NCI-H345 (cell line): ENCODE results near the gene FBXO15.

Experiments
- DNase-seq: peaks from one replicate; lab custom pipeline; 2025; lab: John Stamatoyannopoulos, UW

Gene FBXO15

DNA sequence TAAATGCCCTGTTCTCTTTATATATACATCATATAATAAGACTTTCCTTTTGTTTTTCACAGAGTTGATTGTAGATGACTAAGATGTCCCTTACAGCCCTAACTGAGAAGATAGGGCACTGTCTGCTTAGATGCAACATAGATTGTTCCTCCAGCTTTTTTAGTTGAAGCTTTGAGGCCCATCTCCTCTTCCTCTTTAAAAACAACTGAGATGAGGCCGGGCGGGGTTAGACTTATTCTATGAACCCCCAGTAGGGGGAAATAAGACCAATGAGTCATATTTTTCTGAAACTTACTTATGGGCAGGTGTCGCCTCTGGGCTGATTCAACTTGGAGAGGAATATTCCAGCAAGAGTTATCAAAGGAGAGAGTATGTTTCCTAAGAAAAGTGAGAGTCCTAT is 84.6 kb downstream of the FBXO15 start:
- DNase-seq: no peak

GRCh38 chr18:74062037-74062436 is 85.6 kb downstream of the FBXO15 start:
- no peak for DNase-seq

GRCh38 chr18:74060579-74060978 is 87.1 kb downstream of the FBXO15 start:
- no peak for DNase-seq

DNA sequence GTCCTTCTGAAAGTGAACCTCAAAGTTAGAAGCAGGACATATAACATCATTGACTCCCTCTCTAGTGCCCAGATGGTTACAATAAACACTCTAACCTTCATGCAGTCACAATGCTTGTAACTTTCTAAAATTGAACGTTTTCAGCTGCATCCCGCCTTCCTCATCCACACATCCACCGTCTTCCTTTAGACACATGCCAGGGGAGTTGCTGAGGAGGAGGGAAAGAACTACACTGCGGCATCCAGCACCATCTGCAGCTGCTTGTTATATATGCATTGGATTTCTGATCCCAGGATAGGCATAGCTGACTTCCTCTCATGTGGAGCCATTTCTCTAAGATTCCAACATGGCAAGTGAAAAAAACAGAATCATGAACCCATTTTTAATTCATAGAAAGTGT is 96.8 kb downstream of the FBXO15 start:
- no peak for DNase-seq

DNA sequence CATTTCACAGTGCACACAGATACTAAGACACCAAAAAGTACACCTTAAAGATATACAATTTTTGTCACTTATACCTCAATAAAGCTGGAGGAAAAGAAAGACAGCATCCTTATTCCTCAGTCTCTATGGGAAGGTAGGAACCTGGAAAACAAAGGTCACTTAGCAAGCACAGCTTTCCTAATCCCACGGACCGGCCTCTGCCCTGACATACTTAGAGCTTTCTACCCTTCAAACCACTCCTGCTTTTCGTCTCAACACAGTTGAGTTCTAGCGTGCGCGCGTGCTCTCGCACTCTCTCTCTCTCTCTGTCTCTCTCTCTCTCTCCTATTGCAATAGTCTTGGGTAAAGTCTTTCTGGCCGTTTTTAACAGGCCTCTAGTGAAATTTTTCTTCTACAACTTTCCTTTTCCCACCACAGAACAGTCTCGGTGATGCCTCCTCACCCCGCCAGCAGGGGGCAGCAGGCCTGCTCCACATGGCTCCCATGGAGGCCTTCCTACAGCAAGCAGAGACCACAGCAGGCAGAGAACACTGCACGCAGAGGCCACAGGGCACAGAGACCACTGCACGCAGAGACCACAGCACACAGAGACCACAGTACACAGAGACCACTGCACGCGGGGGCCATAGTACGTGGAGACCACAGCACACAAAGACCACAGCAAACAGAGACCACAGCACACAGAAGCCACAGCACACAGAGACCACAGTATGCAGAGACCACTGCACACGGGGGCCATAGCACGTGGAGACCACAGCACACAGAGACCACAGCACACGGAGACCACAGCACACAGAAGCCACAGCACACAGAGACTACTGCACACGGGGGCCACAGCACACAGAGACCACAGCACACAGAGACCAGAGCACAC is 106.9 kb downstream of the FBXO15 start:
- no peak for DNase-seq

DNA sequence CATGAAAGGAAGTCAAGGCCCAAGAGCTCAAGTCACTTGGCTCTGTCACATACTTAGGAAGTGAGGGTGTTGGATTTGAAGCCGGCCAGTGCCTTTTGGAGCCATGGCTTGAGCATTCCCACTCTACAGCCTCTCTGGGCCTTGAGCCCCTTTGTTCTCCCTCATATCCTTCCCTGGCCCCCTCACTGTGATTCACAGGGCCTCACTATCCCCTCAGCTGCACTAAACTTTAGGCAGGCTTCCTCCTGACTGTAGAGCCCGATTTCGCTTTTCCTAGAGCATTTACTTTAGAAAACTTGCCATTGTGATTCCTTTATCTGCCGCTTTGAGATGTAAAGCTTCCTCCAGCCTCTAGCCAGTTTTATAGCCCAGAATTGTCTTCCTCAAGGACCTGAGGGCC is 107.6 kb downstream of the FBXO15 start:
- no peak for DNase-seq

DNA sequence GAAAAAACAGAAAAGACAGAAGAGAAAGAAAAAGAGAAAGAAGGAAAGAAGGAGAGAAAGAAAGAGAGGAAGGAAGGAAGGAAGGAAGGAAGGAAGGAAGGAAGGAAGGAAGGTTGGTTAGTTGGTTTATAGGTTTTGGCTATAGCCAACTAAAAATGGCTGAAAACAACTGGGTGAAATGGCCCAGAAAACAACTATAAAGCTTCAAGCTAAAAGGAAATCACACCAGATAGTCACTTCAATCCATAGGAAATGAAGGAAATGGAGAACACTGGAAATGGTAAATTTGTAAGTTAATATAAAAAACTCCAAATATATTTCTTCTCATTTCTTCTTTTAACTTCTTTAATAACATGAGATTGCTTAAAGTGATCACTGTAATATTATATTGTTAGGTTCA is 118.5 kb downstream of the FBXO15 start:
- DNase-seq: no peak
